Stomach (tissue), 9 donors: Measurements from ENCODE around the gene NPIPB8. TPM values are rescaled to one million over a fixed set of nuclear protein-coding genes. Genes with fewer than 3 reads are reported as not detected.
"Not testable (repeated sequence)": the region's sequence is repeated elsewhere in the genome, so short reads cannot be mapped to it uniquely, and the experiment has no call there.

Experiments used
- DNase-seq, 2 donors: peaks; one replicate each; pipeline versions ENCODE4 v3.0.0 to v3.0.0-alpha.2; 2013 to 2019
- H3K27ac ChIP-seq, 5 donors: fragments of 200-600 bp in 4 of 5; sonication (generic) in 4 of 5; one replicate each; pipeline ENCODE4 v1.5.1; 2013 to 2019; ENCODE audit warnings: mild to moderate bottlenecking in 1 of 5, moderate library complexity in 1 of 5
- H3K27me3 ChIP-seq, 3 donors: fragments of 200-600 bp; sonication (generic); one replicate each; pipeline ENCODE4 v1.5.1; 2017 to 2019; ENCODE audit warnings: mixed run types in 1 of 3
- H3K36me3 ChIP-seq, 4 donors: fragments of 200-600 bp; sonication (generic); 1 replicate in 3 of 4; 2 replicates in 1 of 4; pipeline ENCODE4 v1.5.1; 2016 to 2019
- H3K4me1 ChIP-seq, 4 donors: fragments of 200-600 bp; sonication (generic); one replicate each; pipeline ENCODE4 v1.5.1; 2016 to 2019
- H3K4me3 ChIP-seq, 4 donors: fragments of 200-600 bp; sonication (generic) in 3 of 4; one replicate each; pipeline ENCODE4 v1.5.1; 2016 to 2019; ENCODE audit warnings: mild to moderate bottlenecking in 1 of 4
- H3K9me3 ChIP-seq, 4 donors: fragments of 200-600 bp; sonication (generic); one replicate each; pipeline ENCODE4 v1.5.1; 2016 to 2019
- WGBS, 5 donors: extraction: QIAGEN DNeasy Blood & Tissue Kit in 3 of 5; methylation state at CpG; one replicate each; pipeline versions ENCODE4 v1.1.5 to v1.1.7; 2013 to 2018; 5-methylcytosine and 5-hydroxymethylcytosine counted together
- intact Hi-C: fragments of 100-400 bp; cut with DNase I; formaldehyde crosslinking; loops from one replicate; pipeline ENCODE4 v1.15.1; 2023; ENCODE audit warnings: low total_unique reads
- polyA plus RNA-seq, 3 donors: library from polyadenylated mRNA; stranded (reverse); fragments of 200-250 nt; gene quantifications; one replicate each; pipeline ENCODE4 v1.2.3, GENCODE V29; 2013
- total RNA-seq, 5 donors: library from RNA; depleted of rRNA; stranded (reverse); fragments of >200 nt; gene quantifications; one replicate each; pipeline versions ENCODE4 v1.1.0 to v1.2.3, GENCODE V29; 2014 to 2016
- donor health status: healthy with polysubstance abuse.
- donor health status: Bipolar disorder and iron deficiency.
- donor health status: healthy.

The NPIPB8 gene
- total and polyA plus RNA-seq, 8 donors, result 0.08 to 1.0 TPM; not detected in 6

- H3K4me1 ChIP-seq, intact Hi-C loops, H3K9me3 ChIP-seq, H3K27ac ChIP-seq, H3K36me3 ChIP-seq, DNase-seq, H3K27me3 ChIP-seq, H3K4me3 ChIP-seq: not testable (repeated sequence)
- WGBS, 5 donors, result 85 to 95% (median 91%) methylated on average over 2 to 3 of the region's 4 CpGs; no CpG with 5 or more reads in 1 of the 5 donors
Measured at GRCh38 chr16:28691722-28692121, 53.9 kb downstream of the NPIPB8 start.

GRCh38 chr16:28693257-28693950, 55.5 kb downstream of the NPIPB8 start:
- intact Hi-C loops, H3K9me3 ChIP-seq, H3K4me1 ChIP-seq, H3K36me3 ChIP-seq, H3K27ac ChIP-seq, H3K27me3 ChIP-seq, DNase-seq, H3K4me3 ChIP-seq: not testable (repeated sequence)
- 20% methylated on average over 1 of the region's 11 CpGs; no CpG with 5 or more reads in 4 of the 5 donors for WGBS, 5 donors

GRCh38 chr16:28699792-28700191, 61.9 kb downstream of the NPIPB8 start:
- H3K4me1 ChIP-seq, DNase-seq, intact Hi-C loops, H3K9me3 ChIP-seq, H3K27me3 ChIP-seq, H3K36me3 ChIP-seq, H3K27ac ChIP-seq, H3K4me3 ChIP-seq: not testable (repeated sequence)
- 69 to 100% (median 94%) methylated on average over 2 of the region's 9 CpGs; no CpG with 5 or more reads in 1 of the 5 donors for WGBS, 5 donors

GRCh38 chr16:28700349-28700748, 62.5 kb downstream of the NPIPB8 start:
- intact Hi-C loops, H3K27ac ChIP-seq, H3K4me1 ChIP-seq, H3K9me3 ChIP-seq, H3K4me3 ChIP-seq, DNase-seq, H3K36me3 ChIP-seq, H3K27me3 ChIP-seq: not testable (repeated sequence)
- 92 to 98% (median 94%) methylated on average over 5 to 17 of the region's 19 CpGs; no CpG with 5 or more reads in 2 of the 5 donors for WGBS, 5 donors

GRCh38 chr16:28701384-28701783, 63.5 kb downstream of the NPIPB8 start:
- intact Hi-C loops, H3K27me3 ChIP-seq, H3K4me3 ChIP-seq, H3K4me1 ChIP-seq, H3K9me3 ChIP-seq, H3K27ac ChIP-seq, H3K36me3 ChIP-seq, DNase-seq: not testable (repeated sequence)
- WGBS, 5 donors, result no CpG with 5 or more reads among the region's 8 CpGs

GRCh38 chr16:28704246-28704645, 66.4 kb downstream of the NPIPB8 start:
- H3K27me3 ChIP-seq, DNase-seq, intact Hi-C loops, H3K9me3 ChIP-seq, H3K4me1 ChIP-seq, H3K4me3 ChIP-seq, H3K36me3 ChIP-seq, H3K27ac ChIP-seq: not testable (repeated sequence)
- 64 to 70% (median 70%) methylated on average over 3 to 5 of the region's 7 CpGs; no CpG with 5 or more reads in 2 of the 5 donors for WGBS, 5 donors

Other genes starting within 250 kb of the NPIPB8 start
- gene EIF3CL, start 234.2 kb upstream of the NPIPB8 start, total RNA-seq, result 100 to 1,000 TPM in 3 of 5 donors, 10 to 100 TPM in 2; 96.0 to 227 (median 110) TPM
- 100 to 1,000 TPM in 1 of 3 donors, 10 to 100 TPM in 2; 63.4 to 101 (median 77.1) TPM for gene EIF3CL, start 234.2 kb upstream of the NPIPB8 start, polyA plus RNA-seq
- not detected for gene NPIPB7, start 165.7 kb upstream of the NPIPB8 start, total RNA-seq
- gene NPIPB7, start 165.7 kb upstream of the NPIPB8 start, polyA plus RNA-seq, result under 1 TPM in 1 of 3 donors, not detected in 2; 0.28 TPM
- gene CLN3, start 146.0 kb upstream of the NPIPB8 start, total RNA-seq, result 10 to 100 TPM; 10.5 to 55.6 (median 22.8) TPM
- gene CLN3, start 146.0 kb upstream of the NPIPB8 start, polyA plus RNA-seq, result 10 to 100 TPM in 2 of 3 donors, 1 to 10 TPM in 1; 6.6 to 25.0 (median 10.8) TPM
- 10 to 100 TPM in 1 of 5 donors, 1 to 10 TPM in 2, not detected in 2; 1.1 to 86.9 (median 1.2) TPM for gene APOBR, start 143.4 kb upstream of the NPIPB8 start, total RNA-seq
- 1 to 10 TPM in 1 of 3 donors, under 1 TPM in 2; 0.83 to 1.5 (median 0.92) TPM for gene APOBR, start 143.4 kb upstream of the NPIPB8 start, polyA plus RNA-seq
- gene IL27, start 131.2 kb upstream of the NPIPB8 start, total RNA-seq, result not detected
- gene IL27, start 131.2 kb upstream of the NPIPB8 start, polyA plus RNA-seq, result under 1 TPM in 1 of 3 donors, not detected in 2; 0.20 TPM
- gene NUPR1, start 99.1 kb upstream of the NPIPB8 start, total RNA-seq, result 100 to 1,000 TPM in 1 of 5 donors, 10 to 100 TPM in 3, 1 to 10 TPM in 1; 4.2 to 251 (median 14.0) TPM
- gene NUPR1, start 99.1 kb upstream of the NPIPB8 start, polyA plus RNA-seq, result 100 to 1,000 TPM; 123 to 239 (median 126) TPM
- 100 to 1,000 TPM in 1 of 5 donors, 10 to 100 TPM in 2, 1 to 10 TPM in 2; 4.3 to 115 (median 12.9) TPM for gene SGF29, start 84.1 kb upstream of the NPIPB8 start, total RNA-seq
- 10 to 100 TPM; 32.2 to 52.5 (median 33.7) TPM for gene SGF29, start 84.1 kb upstream of the NPIPB8 start, polyA plus RNA-seq
- under 1 TPM in 3 of 5 donors, not detected in 2; 0.18 to 0.87 (median 0.43) TPM for gene SULT1A2, start 41.0 kb upstream of the NPIPB8 start, total RNA-seq
- gene SULT1A2, start 41.0 kb upstream of the NPIPB8 start, polyA plus RNA-seq, result 1 to 10 TPM; 1.1 to 2.4 (median 1.5) TPM
- 10 to 100 TPM in 4 of 5 donors, 1 to 10 TPM in 1; 6.2 to 99.8 (median 66.9) TPM for gene SULT1A1, start 28.0 kb upstream of the NPIPB8 start, total RNA-seq
- gene SULT1A1, start 28.0 kb upstream of the NPIPB8 start, polyA plus RNA-seq, result 10 to 100 TPM; 27.7 to 74.8 (median 34.4) TPM
- gene EIF3C, start 73.4 kb downstream of the NPIPB8 start, total RNA-seq, result 100 to 1,000 TPM; 147 to 878 (median 271) TPM
- gene EIF3C, start 73.4 kb downstream of the NPIPB8 start, polyA plus RNA-seq, result 1,000 to 10,000 TPM in 1 of 3 donors, 100 to 1,000 TPM in 2; 590 to 1,037 (median 927) TPM
- gene NPIPB9, start 113.7 kb downstream of the NPIPB8 start, total RNA-seq, result 10 to 100 TPM in 2 of 5 donors, 1 to 10 TPM in 2, not detected in 1; 7.1 to 24.3 (median 10.1) TPM
- gene NPIPB9, start 113.7 kb downstream of the NPIPB8 start, polyA plus RNA-seq, result under 1 TPM in 1 of 3 donors, not detected in 2; 0.40 TPM
- gene ATXN2L, start 184.9 kb downstream of the NPIPB8 start, total RNA-seq, result 100 to 1,000 TPM in 2 of 5 donors, 10 to 100 TPM in 3; 51.0 to 644 (median 88.8) TPM
- gene ATXN2L, start 184.9 kb downstream of the NPIPB8 start, polyA plus RNA-seq, result 10 to 100 TPM; 24.4 to 60.1 (median 57.3) TPM
- 100 to 1,000 TPM in 1 of 5 donors, 10 to 100 TPM in 4; 49.8 to 186 (median 68.8) TPM for gene TUFM, start 208.3 kb downstream of the NPIPB8 start, total RNA-seq
- gene TUFM, start 208.3 kb downstream of the NPIPB8 start, polyA plus RNA-seq, result 100 to 1,000 TPM; 128 to 286 (median 145) TPM
- 100 to 1,000 TPM in 1 of 5 donors, 10 to 100 TPM in 2, 1 to 10 TPM in 2; 6.4 to 115 (median 27.1) TPM for gene SH2B1, start 225.8 kb downstream of the NPIPB8 start, total RNA-seq
- gene SH2B1, start 225.8 kb downstream of the NPIPB8 start, polyA plus RNA-seq, result 10 to 100 TPM; 21.5 to 35.6 (median 32.2) TPM
- gene ATP2A1, start 240.4 kb downstream of the NPIPB8 start, total RNA-seq, result 10 to 100 TPM in 1 of 5 donors, 1 to 10 TPM in 1, under 1 TPM in 1, not detected in 2; 0.43 to 21.7 (median 3.6) TPM
- 1 to 10 TPM in 1 of 3 donors, under 1 TPM in 2; 0.12 to 1.4 (median 0.85) TPM for gene ATP2A1, start 240.4 kb downstream of the NPIPB8 start, polyA plus RNA-seq